ENCODE results near the gene PCDHB9.
"Not testable (repeated sequence)": the region's sequence is repeated elsewhere in the genome, so short reads cannot be mapped to it uniquely, and the experiment has no call there.

GRCh38 chr5:141201646-141202045, 14.7 kb downstream of the PCDHB9 start:
- not testable (repeated sequence) for TF ChIP-seq ZFP3 (CRISPR knock-in tag; IDR thresholded peaks at IDR 0.05); CSDC2 (CRISPR knock-in tag; IDR thresholded peaks at IDR 0.05); TOX (CRISPR knock-in tag; IDR thresholded peaks at IDR 0.05; ENCODE audit: borderline replicate concordance); ZNF565 (CRISPR knock-in tag; conservative IDR thresholded peaks at IDR 0.05; ENCODE audit: low read depth); RARB (CRISPR knock-in tag; IDR thresholded peaks at IDR 0.05); CREB5 (CRISPR knock-in tag; IDR thresholded peaks at IDR 0.05; ENCODE audit: low read depth)
- TF ChIP-seq, protein P1, sequence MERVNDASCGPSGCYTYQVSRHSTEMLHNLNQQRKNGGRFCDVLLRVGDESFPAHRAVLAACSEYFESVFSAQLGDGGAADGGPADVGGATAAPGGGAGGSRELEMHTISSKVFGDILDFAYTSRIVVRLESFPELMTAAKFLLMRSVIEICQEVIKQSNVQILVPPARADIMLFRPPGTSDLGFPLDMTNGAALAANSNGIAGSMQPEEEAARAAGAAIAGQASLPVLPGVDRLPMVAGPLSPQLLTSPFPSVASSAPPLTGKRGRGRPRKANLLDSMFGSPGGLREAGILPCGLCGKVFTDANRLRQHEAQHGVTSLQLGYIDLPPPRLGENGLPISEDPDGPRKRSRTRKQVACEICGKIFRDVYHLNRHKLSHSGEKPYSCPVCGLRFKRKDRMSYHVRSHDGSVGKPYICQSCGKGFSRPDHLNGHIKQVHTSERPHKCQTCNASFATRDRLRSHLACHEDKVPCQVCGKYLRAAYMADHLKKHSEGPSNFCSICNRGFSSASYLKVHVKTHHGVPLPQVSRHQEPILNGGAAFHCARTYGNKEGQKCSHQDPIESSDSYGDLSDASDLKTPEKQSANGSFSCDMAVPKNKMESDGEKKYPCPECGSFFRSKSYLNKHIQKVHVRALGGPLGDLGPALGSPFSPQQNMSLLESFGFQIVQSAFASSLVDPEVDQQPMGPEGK (CRISPR knock-in tag; IDR thresholded peaks at IDR 0.05; ENCODE audit: borderline replicate concordance): not testable (repeated sequence)
- TF ChIP-seq, protein P2, sequence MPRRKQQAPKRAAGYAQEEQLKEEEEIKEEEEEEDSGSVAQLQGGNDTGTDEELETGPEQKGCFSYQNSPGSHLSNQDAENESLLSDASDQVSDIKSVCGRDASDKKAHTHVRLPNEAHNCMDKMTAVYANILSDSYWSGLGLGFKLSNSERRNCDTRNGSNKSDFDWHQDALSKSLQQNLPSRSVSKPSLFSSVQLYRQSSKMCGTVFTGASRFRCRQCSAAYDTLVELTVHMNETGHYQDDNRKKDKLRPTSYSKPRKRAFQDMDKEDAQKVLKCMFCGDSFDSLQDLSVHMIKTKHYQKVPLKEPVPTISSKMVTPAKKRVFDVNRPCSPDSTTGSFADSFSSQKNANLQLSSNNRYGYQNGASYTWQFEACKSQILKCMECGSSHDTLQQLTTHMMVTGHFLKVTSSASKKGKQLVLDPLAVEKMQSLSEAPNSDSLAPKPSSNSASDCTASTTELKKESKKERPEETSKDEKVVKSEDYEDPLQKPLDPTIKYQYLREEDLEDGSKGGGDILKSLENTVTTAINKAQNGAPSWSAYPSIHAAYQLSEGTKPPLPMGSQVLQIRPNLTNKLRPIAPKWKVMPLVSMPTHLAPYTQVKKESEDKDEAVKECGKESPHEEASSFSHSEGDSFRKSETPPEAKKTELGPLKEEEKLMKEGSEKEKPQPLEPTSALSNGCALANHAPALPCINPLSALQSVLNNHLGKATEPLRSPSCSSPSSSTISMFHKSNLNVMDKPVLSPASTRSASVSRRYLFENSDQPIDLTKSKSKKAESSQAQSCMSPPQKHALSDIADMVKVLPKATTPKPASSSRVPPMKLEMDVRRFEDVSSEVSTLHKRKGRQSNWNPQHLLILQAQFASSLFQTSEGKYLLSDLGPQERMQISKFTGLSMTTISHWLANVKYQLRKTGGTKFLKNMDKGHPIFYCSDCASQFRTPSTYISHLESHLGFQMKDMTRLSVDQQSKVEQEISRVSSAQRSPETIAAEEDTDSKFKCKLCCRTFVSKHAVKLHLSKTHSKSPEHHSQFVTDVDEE (CRISPR knock-in tag; IDR thresholded peaks at IDR 0.05): not testable (repeated sequence)
- TF ChIP-seq, protein P3, sequence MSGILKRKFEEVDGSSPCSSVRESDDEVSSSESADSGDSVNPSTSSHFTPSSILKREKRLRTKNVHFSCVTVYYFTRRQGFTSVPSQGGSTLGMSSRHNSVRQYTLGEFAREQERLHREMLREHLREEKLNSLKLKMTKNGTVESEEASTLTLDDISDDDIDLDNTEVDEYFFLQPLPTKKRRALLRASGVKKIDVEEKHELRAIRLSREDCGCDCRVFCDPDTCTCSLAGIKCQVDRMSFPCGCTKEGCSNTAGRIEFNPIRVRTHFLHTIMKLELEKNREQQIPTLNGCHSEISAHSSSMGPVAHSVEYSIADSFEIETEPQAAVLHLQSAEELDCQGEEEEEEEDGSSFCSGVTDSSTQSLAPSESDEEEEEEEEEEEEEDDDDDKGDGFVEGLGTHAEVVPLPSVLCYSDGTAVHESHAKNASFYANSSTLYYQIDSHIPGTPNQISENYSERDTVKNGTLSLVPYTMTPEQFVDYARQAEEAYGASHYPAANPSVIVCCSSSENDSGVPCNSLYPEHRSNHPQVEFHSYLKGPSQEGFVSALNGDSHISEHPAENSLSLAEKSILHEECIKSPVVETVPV (CRISPR knock-in tag; IDR thresholded peaks at IDR 0.05): not testable (repeated sequence)
- TF ChIP-seq, protein P4, sequence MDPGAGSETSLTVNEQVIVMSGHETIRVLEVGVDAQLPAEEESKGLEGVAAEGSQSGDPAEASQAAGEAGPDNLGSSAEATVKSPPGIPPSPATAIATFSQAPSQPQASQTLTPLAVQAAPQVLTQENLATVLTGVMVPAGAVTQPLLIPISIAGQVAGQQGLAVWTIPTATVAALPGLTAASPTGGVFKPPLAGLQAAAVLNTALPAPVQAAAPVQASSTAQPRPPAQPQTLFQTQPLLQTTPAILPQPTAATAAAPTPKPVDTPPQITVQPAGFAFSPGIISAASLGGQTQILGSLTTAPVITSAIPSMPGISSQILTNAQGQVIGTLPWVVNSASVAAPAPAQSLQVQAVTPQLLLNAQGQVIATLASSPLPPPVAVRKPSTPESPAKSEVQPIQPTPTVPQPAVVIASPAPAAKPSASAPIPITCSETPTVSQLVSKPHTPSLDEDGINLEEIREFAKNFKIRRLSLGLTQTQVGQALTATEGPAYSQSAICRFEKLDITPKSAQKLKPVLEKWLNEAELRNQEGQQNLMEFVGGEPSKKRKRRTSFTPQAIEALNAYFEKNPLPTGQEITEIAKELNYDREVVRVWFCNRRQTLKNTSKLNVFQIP (CRISPR knock-in tag; IDR thresholded peaks at IDR 0.05; ENCODE audit: borderline replicate concordance, low read depth): not testable (repeated sequence)
